ENCODE data around the gene ZGPAT.

ZGPAT gene

GRCh38 chr20:63678667-63679465 lies 29.0 kb upstream of the ZGPAT start:
- DNase-seq = no peak

- no peak for DNase-seq
These were observed 28.0 kb upstream of the ZGPAT start for GRCh38 chr20:63679799-63680305.

GRCh38 chr20:63680427-63680826 lies 27.4 kb upstream of the ZGPAT start:
- no peak for DNase-seq

- no peak for DNase-seq
These were observed 26.8 kb upstream of the ZGPAT start for GRCh38 chr20:63680857-63681608.

GRCh38 chr20:63681609-63682142 lies 26.2 kb upstream of the ZGPAT start:
- DNase-seq = no peak

GRCh38 chr20:63682384-63683139 lies 25.3 kb upstream of the ZGPAT start:
- no peak for DNase-seq

GRCh38 chr20:63685269-63686026 lies 22.4 kb upstream of the ZGPAT start:
- DNase-seq = no peak

GRCh38 chr20:63686094-63686491 lies 21.7 kb upstream of the ZGPAT start:
- DNase-seq = no peak

GRCh38 chr20:63686492-63687321 lies 21.1 kb upstream of the ZGPAT start:
- DNase-seq = no peak

GRCh38 chr20:63687419-63688178 lies 20.2 kb upstream of the ZGPAT start:
- DNase-seq = no peak

- DNase-seq = no peak
These were observed 19.4 kb upstream of the ZGPAT start for GRCh38 chr20:63688228-63689045.

GRCh38 chr20:63689046-63690002 lies 18.5 kb upstream of the ZGPAT start:
- no peak for DNase-seq

- DNase-seq = no peak
These were observed 17.6 kb upstream of the ZGPAT start for GRCh38 chr20:63690003-63690897.

- DNase-seq = no peak
These were observed 16.7 kb upstream of the ZGPAT start for GRCh38 chr20:63690898-63691710.

- DNase-seq = no peak
These were observed 16.0 kb upstream of the ZGPAT start for GRCh38 chr20:63691711-63692435.

All from NCI-H2107 (cell line).